Neural crest cell (in vitro differentiated cells): ENCODE results near the gene DYNLRB1. TPM values are rescaled to one million over a fixed set of nuclear protein-coding genes. Genes with fewer than 3 reads are reported as not detected.

Experiments
- DNase-seq: peaks from one replicate; pipeline ENCODE4 v3.0.0; 2021; ENCODE audit warnings: low read depth, mixed read lengths, low spot score
- H3K27ac Mint-ChIP-seq: one replicate; pipeline ENCODE4 v1.8.0; 2021; ENCODE audit warnings: mild to moderate bottlenecking, mixed read lengths; ENCODE audit not compliant: unreplicated experiment
- H3K27me3 Mint-ChIP-seq: 2 replicates; pipeline ENCODE4 v1.8.0; 2021; ENCODE audit warnings: low read depth, mild to moderate bottlenecking, mixed read lengths
- H3K36me3 Mint-ChIP-seq: 2 replicates; pipeline ENCODE4 v1.8.0; 2021; ENCODE audit warnings: low read depth, mild to moderate bottlenecking, mixed read lengths
- H3K4me1 Mint-ChIP-seq: 2 replicates; pipeline ENCODE4 v1.8.0; 2021; ENCODE audit warnings: mixed read lengths
- H3K4me3 Mint-ChIP-seq: one replicate; pipeline ENCODE4 v1.8.0; 2021; ENCODE audit warnings: mild to moderate bottlenecking, mixed read lengths
- H3K9me3 Mint-ChIP-seq: 2 replicates; pipeline ENCODE4 v1.8.0; 2021; ENCODE audit warnings: mixed read lengths
- total RNA-seq: library from RNA; stranded (reverse); gene quantifications from 2 replicates; pipeline ENCODE4 v1.2.1, GENCODE V29; 2021
- TF ChIP-seq, protein P1 (sequence below): fragments of 200-600 bp; sonication (generic); conservative IDR thresholded peaks from 2 replicates; pipeline ENCODE4 v1.5.0; 2021; ENCODE audit warnings: antibody characterized with exemption, mild to moderate bottlenecking

Gene DYNLRB1
- total RNA-seq, 1 donor from 2014 or later = 151 TPM

DNA sequence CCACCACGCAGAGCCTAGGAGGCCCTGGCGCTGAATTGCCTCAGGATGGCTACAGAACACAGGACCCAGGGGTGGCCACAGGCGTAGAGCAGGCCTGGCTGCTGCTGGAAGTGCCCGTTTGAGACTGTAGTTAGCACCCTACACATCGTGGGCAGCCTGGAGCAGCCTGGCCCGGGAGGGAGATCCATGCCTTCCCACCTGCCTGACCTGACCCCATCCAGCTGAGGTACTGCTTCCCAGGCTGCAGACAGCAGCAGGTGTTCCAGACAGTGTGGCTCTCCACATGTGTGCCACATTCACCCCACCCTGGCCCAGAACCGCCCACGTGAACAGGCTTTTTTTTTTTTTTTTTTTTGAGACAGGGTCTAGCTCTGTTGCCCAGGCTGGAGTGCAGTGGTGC is 21.4 kb downstream of the DYNLRB1 start:
- no peaks in the 10 kb centered on the region for H3K27me3 Mint-ChIP-seq
- no peak overlapping the region for H3K4me3 Mint-ChIP-seq
- no peak overlapping the region for H3K27ac Mint-ChIP-seq
- no peak for DNase-seq
- no peaks in the 10 kb centered on the region for H3K4me1 Mint-ChIP-seq
- H3K9me3 Mint-ChIP-seq = no peaks in the 10 kb centered on the region
- TF ChIP-seq, protein P1, sequence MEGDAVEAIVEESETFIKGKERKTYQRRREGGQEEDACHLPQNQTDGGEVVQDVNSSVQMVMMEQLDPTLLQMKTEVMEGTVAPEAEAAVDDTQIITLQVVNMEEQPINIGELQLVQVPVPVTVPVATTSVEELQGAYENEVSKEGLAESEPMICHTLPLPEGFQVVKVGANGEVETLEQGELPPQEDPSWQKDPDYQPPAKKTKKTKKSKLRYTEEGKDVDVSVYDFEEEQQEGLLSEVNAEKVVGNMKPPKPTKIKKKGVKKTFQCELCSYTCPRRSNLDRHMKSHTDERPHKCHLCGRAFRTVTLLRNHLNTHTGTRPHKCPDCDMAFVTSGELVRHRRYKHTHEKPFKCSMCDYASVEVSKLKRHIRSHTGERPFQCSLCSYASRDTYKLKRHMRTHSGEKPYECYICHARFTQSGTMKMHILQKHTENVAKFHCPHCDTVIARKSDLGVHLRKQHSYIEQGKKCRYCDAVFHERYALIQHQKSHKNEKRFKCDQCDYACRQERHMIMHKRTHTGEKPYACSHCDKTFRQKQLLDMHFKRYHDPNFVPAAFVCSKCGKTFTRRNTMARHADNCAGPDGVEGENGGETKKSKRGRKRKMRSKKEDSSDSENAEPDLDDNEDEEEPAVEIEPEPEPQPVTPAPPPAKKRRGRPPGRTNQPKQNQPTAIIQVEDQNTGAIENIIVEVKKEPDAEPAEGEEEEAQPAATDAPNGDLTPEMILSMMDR = no peak
- H3K36me3 Mint-ChIP-seq = peaks cover 27% of the 10 kb centered on the region

DNA sequence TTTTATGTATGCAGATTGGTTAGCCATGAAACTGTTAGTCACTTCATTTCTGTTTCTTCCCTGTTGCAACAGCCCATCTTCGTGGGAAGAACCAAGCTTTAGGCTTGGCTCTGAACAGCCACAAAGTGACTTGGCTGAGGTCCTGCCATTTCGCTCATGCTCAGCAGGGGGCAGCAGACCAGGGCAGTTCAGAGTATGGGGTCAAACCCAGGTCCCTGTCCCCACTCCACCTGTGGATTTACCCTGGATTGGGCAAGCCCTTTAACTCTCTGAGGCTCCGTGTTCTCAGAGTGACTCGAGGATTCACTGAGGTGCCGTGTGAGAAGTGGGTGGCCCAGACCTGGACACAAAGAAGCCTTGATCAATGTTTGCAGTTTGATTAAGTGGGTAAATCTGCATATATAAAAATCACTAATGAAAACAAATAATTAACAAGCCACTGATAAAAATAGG is 22.5 kb downstream of the DYNLRB1 start:
- TF ChIP-seq, protein P1 = peak; percentile 85
- H3K27me3 Mint-ChIP-seq = no peaks in the 10 kb centered on the region
- H3K4me3 Mint-ChIP-seq = no peak overlapping the region
- no peak overlapping the region for H3K27ac Mint-ChIP-seq
- H3K4me1 Mint-ChIP-seq = no peaks in the 10 kb centered on the region
- peak; percentile 59 for DNase-seq
- H3K9me3 Mint-ChIP-seq = no peaks in the 10 kb centered on the region
- peaks cover 27% of the 10 kb centered on the region for H3K36me3 Mint-ChIP-seq

DNA sequence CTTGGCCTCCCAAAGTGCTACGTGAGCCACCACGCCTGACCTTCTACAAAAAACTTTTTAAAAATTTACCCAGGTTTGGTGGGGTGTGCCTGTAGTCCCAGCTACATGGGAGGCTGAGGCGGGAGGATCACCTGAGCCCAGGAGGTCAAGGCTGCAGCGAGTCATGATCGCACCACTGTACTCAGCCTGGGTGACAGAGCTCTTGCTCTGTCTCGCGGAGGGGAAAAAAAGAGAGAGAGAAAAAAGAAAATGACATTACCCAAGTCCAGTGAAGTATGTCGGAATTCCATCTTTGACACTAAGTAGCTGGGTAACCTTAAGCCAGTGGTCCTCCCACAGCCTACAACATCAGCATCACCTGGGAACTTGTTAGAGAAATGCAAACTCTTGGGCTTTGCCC is 23.5 kb downstream of the DYNLRB1 start:
- Mint-ChIP-seq H3K36me3 (peaks cover 22% of the 10 kb centered on the region), H3K9me3 (no peaks in the 10 kb centered on the region), H3K27ac (no peak overlapping the region), H3K27me3 (peaks cover 1% of the 10 kb centered on the region), H3K4me1 (peaks cover 5% of the 10 kb centered on the region), H3K4me3 (no peak overlapping the region)
- no peak for DNase-seq
- TF ChIP-seq, protein P1 = no peak

DNA sequence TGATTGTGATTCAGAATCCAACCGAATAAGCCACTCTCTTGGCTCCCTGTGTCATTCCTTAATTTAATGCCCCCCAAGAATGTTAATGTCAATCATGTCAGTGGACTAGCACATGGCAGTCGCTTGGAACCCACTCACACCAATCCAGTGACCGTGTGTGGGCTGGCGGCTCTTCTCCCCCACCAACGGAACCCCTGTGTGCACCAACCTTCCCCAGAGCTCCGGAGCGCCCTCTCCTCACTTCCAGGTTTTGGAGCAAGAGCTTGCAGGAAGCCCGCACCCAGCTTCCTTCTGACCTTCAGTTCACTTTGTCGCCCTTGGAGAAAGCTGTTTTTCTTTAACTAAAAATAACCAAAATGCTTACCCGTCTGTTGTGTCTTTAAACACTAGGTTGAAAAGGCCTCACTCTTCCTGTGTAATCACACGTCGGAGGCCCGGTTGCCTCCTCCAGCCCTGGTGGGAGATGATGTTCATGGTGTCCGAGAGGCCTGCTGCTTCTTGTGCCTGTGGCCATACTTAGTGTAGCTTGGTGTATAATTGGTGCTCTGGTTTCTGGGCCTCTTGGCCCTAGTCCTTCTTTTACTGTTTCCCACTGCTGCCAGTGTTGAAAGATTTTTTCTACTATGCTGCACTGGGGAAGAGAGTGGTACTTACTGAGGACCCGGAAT is 24.5 kb downstream of the DYNLRB1 start:
- no peak overlapping the region for H3K4me3 Mint-ChIP-seq
- TF ChIP-seq, protein P1 = no peak
- H3K36me3 Mint-ChIP-seq = peaks cover 18% of the 10 kb centered on the region
- H3K27me3 Mint-ChIP-seq = peaks cover 6% of the 10 kb centered on the region
- no peak overlapping the region for H3K27ac Mint-ChIP-seq
- H3K9me3 Mint-ChIP-seq = no peaks in the 10 kb centered on the region
- DNase-seq = no peak
- peaks cover 5% of the 10 kb centered on the region for H3K4me1 Mint-ChIP-seq

DNA sequence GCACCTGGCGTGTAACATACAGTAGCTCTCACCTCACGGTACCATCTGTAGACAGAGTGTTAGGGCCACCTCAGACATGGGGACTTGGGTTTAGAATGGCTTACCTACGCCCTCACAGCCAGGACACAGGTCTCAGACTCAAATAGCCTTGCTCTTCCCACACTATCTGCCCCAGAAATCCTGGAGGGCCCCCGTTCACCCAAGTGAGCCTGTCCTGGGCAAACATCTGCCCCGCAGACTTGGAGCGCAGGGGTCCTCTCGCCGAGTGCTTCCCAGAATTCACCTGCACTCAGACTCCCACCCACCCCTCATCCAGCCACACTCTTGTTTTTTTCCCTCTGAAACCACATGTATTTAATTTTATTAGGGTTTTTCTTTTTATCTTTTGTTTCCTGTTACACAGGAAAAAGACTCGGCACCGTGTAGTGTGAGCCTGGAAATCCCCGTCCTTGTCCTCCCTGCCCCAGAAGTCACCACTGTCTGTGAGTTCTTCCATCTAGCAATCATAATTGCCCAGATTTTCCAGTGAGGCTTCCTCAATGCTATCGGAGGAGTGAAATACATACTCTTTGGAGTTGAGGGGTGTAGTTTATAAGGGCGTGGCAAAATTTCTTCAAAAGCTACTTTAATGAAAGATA is 25.2 kb downstream of the DYNLRB1 start:
- TF ChIP-seq, protein P1 = no peak

More for the DNA sequence above, 25.2 kb downstream of the DYNLRB1 start:
- Mint-ChIP-seq H3K27me3 (peaks cover 6% of the 10 kb centered on the region), H3K9me3 (no peaks in the 10 kb centered on the region), H3K36me3 (peaks cover 18% of the 10 kb centered on the region), H3K4me1 (peaks cover 5% of the 10 kb centered on the region), H3K4me3 (no peak overlapping the region), H3K27ac (no peak overlapping the region)
- no peak for DNase-seq
